Omental fat pad (tissue), 4 donors: Measurements from ENCODE around the gene BSG. TPM values are rescaled to one million over a fixed set of nuclear protein-coding genes. Genes with fewer than 3 reads are reported as not detected.

Experiments used
- ATAC-seq: fragments of 150-250 bp; one replicate; pipeline ENCODE4 v1.9.1; 2016; ENCODE audit warnings: mild to moderate bottlenecking, moderate library complexity; ENCODE audit not compliant: low FRiP score
- DNase-seq: peaks from one replicate; pipeline ENCODE4 v3.0.0-alpha.2; 2019; ENCODE audit warnings: low spot score
- CTCF ChIP-seq, 3 donors: fragments of 450-650 bp; IDR thresholded peaks; one replicate each; pipeline ENCODE4 v1.5.1; 2016 to 2017; ENCODE audit warnings: antibody characterized with exemption in 3 of 3, mild to moderate bottlenecking in 3 of 3, moderate library complexity in 2 of 3
- total RNA-seq, 4 donors: library from RNA; depleted of rRNA; stranded (reverse); fragments of >200 nt; gene quantifications; one replicate each; pipeline ENCODE4 v1.1.0, GENCODE V29; 2016

BSG gene
- total RNA-seq, 4 donors from 2014 or later, result 331 to 521 (median 417) TPM

- ATAC-seq (no peak), DNase-seq (no peak)
- TF ChIP-seq CTCF (IDR thresholded peaks at IDR 0.05), result no peak
Measured at GRCh38 chr19:593055-593454, 20.7 kb downstream of the BSG start.

- TF ChIP-seq CTCF (IDR thresholded peaks at IDR 0.05), result no peak
- DNase-seq (no peak), ATAC-seq (no peak)
Measured at GRCh38 chr19:593505-593904, 21.1 kb downstream of the BSG start.

GRCh38 chr19:594265-594870 lies 22.0 kb downstream of the BSG start:
- TF ChIP-seq CTCF (IDR thresholded peaks at IDR 0.05), result no peak
- no peak for DNase-seq
- ATAC-seq, result no peak

GRCh38 chr19:595326-596262 lies 23.2 kb downstream of the BSG start:
- no peak for TF ChIP-seq CTCF (IDR thresholded peaks at IDR 0.05)
- no peak for ATAC-seq
- no peak for DNase-seq

GRCh38 chr19:596263-596655 lies 23.9 kb downstream of the BSG start:
- ATAC-seq, result no peak
- no peak for TF ChIP-seq CTCF (IDR thresholded peaks at IDR 0.05)
- no peak for DNase-seq

- no peak for TF ChIP-seq CTCF (IDR thresholded peaks at IDR 0.05)
- DNase-seq (no peak), ATAC-seq (no peak)
Measured at GRCh38 chr19:597406-598315, 25.3 kb downstream of the BSG start.
